ENCODE results near the gene NKPD1. TPM values are rescaled to one million over a fixed set of nuclear protein-coding genes. Genes with fewer than 3 reads are reported as not detected.

NKPD1 gene
- polyA plus RNA-seq, 1 donor (not counting 4 experiments of a cell fraction or from before 2014, with no cell fraction given) = 0.37 TPM

DNA sequence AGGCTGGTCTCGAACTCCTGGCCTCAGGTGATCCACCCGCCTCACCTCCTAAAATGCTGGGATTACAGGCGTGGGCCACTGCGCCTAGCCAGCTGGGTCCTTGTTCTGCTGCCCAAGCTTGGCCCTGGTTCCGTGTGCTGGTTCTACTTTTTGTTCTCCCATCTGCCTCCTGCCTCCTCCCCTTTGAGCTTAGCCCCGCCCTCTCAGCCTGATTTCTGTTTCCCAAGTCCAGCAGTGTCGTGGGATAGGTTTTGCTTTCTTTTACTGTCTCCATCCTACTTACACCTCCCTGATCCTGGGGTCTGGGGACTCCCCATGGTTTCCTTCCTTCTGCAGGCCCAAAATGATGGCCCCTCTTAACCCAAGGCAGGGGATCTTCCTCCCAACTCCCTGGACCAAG lies 20.2 kb upstream of the NKPD1 start:
- Histone ChIP-seq H3K27me3 (ENCODE audit: control insufficient read depth, extremely low read depth, insufficient read depth, low read length) (no peaks in the 10 kb centered on the region), H3K4me1 (ENCODE audit: control insufficient read depth, extremely low read depth, insufficient read depth, low read length) (peaks cover 13% of the 10 kb centered on the region), H4K20me1 (ENCODE audit: control insufficient read depth, extremely low read depth, insufficient read depth, low read length) (no peaks in the 10 kb centered on the region), H3K9me3 (ENCODE audit: control insufficient read depth, low read depth, low read length) (no peaks in the 10 kb centered on the region), H2AFZ (ENCODE audit: control insufficient read depth, low read length) (no peak overlapping the region), H3K79me2 (ENCODE audit: control insufficient read depth, insufficient read depth, low read length) (peaks cover 20% of the 10 kb centered on the region), H3K9ac (ENCODE audit: control insufficient read depth, extremely low read depth, insufficient read depth, low read length) (no peak overlapping the region), H3K36me3 (ENCODE audit: control insufficient read depth in 2 of 2, extremely low read depth in 1 of 2, insufficient read depth in 2 of 2, low read length in 2 of 2) (peaks cover 0 to 4% of the 10 kb centered on the region in 2 experiments), H3K27ac (ENCODE audit: control insufficient read depth, insufficient read depth, low read length) (no peak overlapping the region), H3K9me1 (ENCODE audit: control insufficient read depth, extremely low read depth, insufficient read depth, low read length) (no peaks in the 10 kb centered on the region), H3K4me2 (ENCODE audit: control insufficient read depth, extremely low read depth, insufficient read depth, low read depth, low read length) (peak overlapping the region; percentile 27), H3K4me3 (ENCODE audit: control insufficient read depth in 2 of 3, extremely low read depth in 1 of 3, insufficient read depth in 2 of 3, low read depth in 1 of 3, low read length in 3 of 3) (no peak overlapping the region)
- TF ChIP-seq, protein P1, sequence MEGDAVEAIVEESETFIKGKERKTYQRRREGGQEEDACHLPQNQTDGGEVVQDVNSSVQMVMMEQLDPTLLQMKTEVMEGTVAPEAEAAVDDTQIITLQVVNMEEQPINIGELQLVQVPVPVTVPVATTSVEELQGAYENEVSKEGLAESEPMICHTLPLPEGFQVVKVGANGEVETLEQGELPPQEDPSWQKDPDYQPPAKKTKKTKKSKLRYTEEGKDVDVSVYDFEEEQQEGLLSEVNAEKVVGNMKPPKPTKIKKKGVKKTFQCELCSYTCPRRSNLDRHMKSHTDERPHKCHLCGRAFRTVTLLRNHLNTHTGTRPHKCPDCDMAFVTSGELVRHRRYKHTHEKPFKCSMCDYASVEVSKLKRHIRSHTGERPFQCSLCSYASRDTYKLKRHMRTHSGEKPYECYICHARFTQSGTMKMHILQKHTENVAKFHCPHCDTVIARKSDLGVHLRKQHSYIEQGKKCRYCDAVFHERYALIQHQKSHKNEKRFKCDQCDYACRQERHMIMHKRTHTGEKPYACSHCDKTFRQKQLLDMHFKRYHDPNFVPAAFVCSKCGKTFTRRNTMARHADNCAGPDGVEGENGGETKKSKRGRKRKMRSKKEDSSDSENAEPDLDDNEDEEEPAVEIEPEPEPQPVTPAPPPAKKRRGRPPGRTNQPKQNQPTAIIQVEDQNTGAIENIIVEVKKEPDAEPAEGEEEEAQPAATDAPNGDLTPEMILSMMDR (optimal IDR thresholded peaks at IDR 0.05 in 1 of 3, IDR thresholded peaks at IDR 0.05 in 1 of 3, conservative IDR thresholded peaks at IDR 0.05 in 1 of 3; ENCODE audit: extremely low read depth in 1 of 3, insufficient read depth in 2 of 3, low read length in 3 of 3) = no peak
- TF ChIP-seq EZH2 (IDR thresholded peaks at IDR 0.05; ENCODE audit: low read length) = no peak
- no peak for DNase-seq (ENCODE audit: low read depth, low spot score)
- FAIRE-seq = no peak
- dilution Hi-C loops (cut with MboI; ENCODE audit: extremely low pct_ligation_motif_present, low sequenced_read_pairs) = no loop called here

DNA sequence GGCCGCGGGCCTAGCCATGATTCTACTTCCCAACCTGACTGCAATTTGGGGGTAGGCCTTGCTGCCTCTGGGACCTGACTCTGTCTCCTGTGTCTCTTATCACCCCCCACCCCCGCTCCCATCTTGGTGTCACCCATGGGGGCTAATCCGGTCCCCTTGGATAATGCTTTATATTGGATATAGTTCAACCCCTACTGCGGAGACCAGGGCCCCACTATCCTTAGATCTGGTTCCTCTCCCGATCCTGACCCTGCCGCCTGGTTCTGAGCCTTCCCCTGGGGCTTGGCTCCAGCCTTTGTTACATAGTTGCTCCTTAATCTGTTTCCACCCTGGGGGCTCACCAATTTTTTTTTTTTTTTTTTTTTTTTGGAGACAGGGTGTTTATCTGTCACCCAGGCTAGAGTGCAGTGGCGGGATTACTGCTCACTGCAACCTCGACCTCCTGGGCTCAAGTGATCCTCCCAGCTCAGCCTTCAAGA lies 19.1 kb upstream of the NKPD1 start:
- Histone ChIP-seq H3K36me3 (ENCODE audit: control insufficient read depth in 2 of 2, extremely low read depth in 1 of 2, insufficient read depth in 2 of 2, low read length in 2 of 2) (peaks cover 0 to 4% of the 10 kb centered on the region in 2 experiments), H3K9me1 (ENCODE audit: control insufficient read depth, extremely low read depth, insufficient read depth, low read length) (no peaks in the 10 kb centered on the region), H3K27me3 (ENCODE audit: control insufficient read depth, extremely low read depth, insufficient read depth, low read length) (no peaks in the 10 kb centered on the region), H2AFZ (ENCODE audit: control insufficient read depth, low read length) (no peak overlapping the region), H3K9ac (ENCODE audit: control insufficient read depth, extremely low read depth, insufficient read depth, low read length) (peak overlapping the region; percentile 95), H3K9me3 (ENCODE audit: control insufficient read depth, low read depth, low read length) (no peaks in the 10 kb centered on the region), H3K79me2 (ENCODE audit: control insufficient read depth, insufficient read depth, low read length) (peaks cover 20% of the 10 kb centered on the region), H4K20me1 (ENCODE audit: control insufficient read depth, extremely low read depth, insufficient read depth, low read length) (no peaks in the 10 kb centered on the region), H3K4me2 (ENCODE audit: control insufficient read depth, extremely low read depth, insufficient read depth, low read depth, low read length) (peak overlapping the region; percentile 74), H3K4me1 (ENCODE audit: control insufficient read depth, extremely low read depth, insufficient read depth, low read length) (peaks cover 20% of the 10 kb centered on the region), H3K4me3 (ENCODE audit: control insufficient read depth in 2 of 3, extremely low read depth in 1 of 3, insufficient read depth in 2 of 3, low read depth in 1 of 3, low read length in 3 of 3) (peak overlapping the region; percentile 83 to 99 (median 94)), H3K27ac (ENCODE audit: control insufficient read depth, insufficient read depth, low read length) (peak overlapping the region; percentile 99)
- DNase-seq (ENCODE audit: low read depth, low spot score) (no peak), FAIRE-seq (no peak)
- TF ChIP-seq, protein P1 (optimal IDR thresholded peaks at IDR 0.05 in 1 of 3, IDR thresholded peaks at IDR 0.05 in 1 of 3, conservative IDR thresholded peaks at IDR 0.05 in 1 of 3; ENCODE audit: extremely low read depth in 1 of 3, insufficient read depth in 2 of 3, low read length in 3 of 3) = no peak
- no peak for TF ChIP-seq EZH2 (IDR thresholded peaks at IDR 0.05; ENCODE audit: low read length)
- dilution Hi-C loops (cut with MboI; ENCODE audit: extremely low pct_ligation_motif_present, low sequenced_read_pairs) = no loop called here

Measured in keratinocyte (primary cell).